VCaP (cell line): ENCODE results near the gene BRSK1.

Source experiments
- H3K27ac ChIP-seq: fragments of 450-650 bp; 2 replicates; pipeline ENCODE4 v1.5.1; 2017
- CTCF ChIP-seq: fragments of 450-650 bp; conservative IDR thresholded peaks from 2 replicates; pipeline ENCODE4 v1.5.1; 2017; ENCODE audit warnings: mild to moderate bottlenecking, moderate library complexity

Gene BRSK1

GRCh38 chr19:55249841-55250240 is 34.0 kb upstream of the BRSK1 start:
- TF ChIP-seq CTCF = no peak
- H3K27ac ChIP-seq = no peak overlapping the region

GRCh38 chr19:55250262-55251036 is 33.3 kb upstream of the BRSK1 start:
- no peak for TF ChIP-seq CTCF

GRCh38 chr19:55251341-55252081 is 32.3 kb upstream of the BRSK1 start:
- no peak overlapping the region for H3K27ac ChIP-seq
- no peak for TF ChIP-seq CTCF

More at GRCh38 chr19:55250262-55251036, 33.3 kb upstream of the BRSK1 start:
- no peak overlapping the region for H3K27ac ChIP-seq

- no peak for TF ChIP-seq CTCF
- peak overlapping the region; percentile 97; the same call in 1 of the 2 replicates for H3K27ac ChIP-seq
Observed at GRCh38 chr19:55252760-55253663, 30.8 kb upstream of the BRSK1 start.

- H3K27ac ChIP-seq = peak overlapping the region; percentile 97; the same call in 1 of the 2 replicates
- no peak for TF ChIP-seq CTCF
Observed at GRCh38 chr19:55253842-55254624, 29.8 kb upstream of the BRSK1 start.

- peak overlapping the region; percentile 97; the same call in 1 of the 2 replicates for H3K27ac ChIP-seq
- TF ChIP-seq CTCF = no peak
Observed at GRCh38 chr19:55254625-55254977, 29.2 kb upstream of the BRSK1 start.
